Esophagus squamous epithelium (tissue), 5 donors: ENCODE results near the gene HFE. TPM values are rescaled to one million over a fixed set of nuclear protein-coding genes. Genes with fewer than 3 reads are reported as not detected.
"Not testable (repeated sequence)": the region's sequence is repeated elsewhere in the genome, so short reads cannot be mapped to it uniquely, and the experiment has no call there.

ENCODE experiments used
- DNase-seq: peaks from one replicate; lab custom pipeline; 2025; lab: John Stamatoyannopoulos, UW
- H3K27ac ChIP-seq, 4 donors: fragments of 200-600 bp; sonication (generic); one replicate each; pipeline ENCODE4 v1.5.1; 2016 to 2019; ENCODE audit warnings: mild to moderate bottlenecking in 1 of 4
- H3K27me3 ChIP-seq, 4 donors: fragments of 200-600 bp; sonication (generic); 1 replicate in 3 of 4; 2 replicates in 1 of 4; pipeline versions ENCODE4 v1.5.1 to v1.6.0; 2017 to 2021; ENCODE audit warnings: antibody characterized with exemption in 1 of 4
- H3K36me3 ChIP-seq, 3 donors: fragments of 200-600 bp; sonication (generic); one replicate each; pipeline ENCODE4 v1.5.1; 2016 to 2019
- H3K4me1 ChIP-seq, 3 donors: fragments of 200-600 bp; sonication (generic); one replicate each; pipeline ENCODE4 v1.5.1; 2017 to 2019
- H3K4me3 ChIP-seq, 4 donors: fragments of 200-600 bp; sonication (generic); 1 replicate in 3 of 4; 2 replicates in 1 of 4; pipeline ENCODE4 v1.5.1; 2016 to 2019; ENCODE audit warnings: mild to moderate bottlenecking in 2 of 4, moderate library complexity in 1 of 4
- H3K9me3 ChIP-seq, 3 donors: fragments of 200-600 bp; sonication (generic); one replicate each; pipeline ENCODE4 v1.5.1; 2016 to 2019
- CTCF ChIP-seq, 6 experiments: fragments of 450-650 bp in 4 of 6; fragments of 200-600 bp in 2 of 6; sonication (generic) in 2 of 6; IDR thresholded peaks; one replicate each; pipeline ENCODE4 v1.5.1; 2016 to 2019; ENCODE audit warnings: antibody characterized with exemption in 6 of 6, mild to moderate bottlenecking in 4 of 6, moderate library complexity in 4 of 6
- POLR2A ChIP-seq, 4 donors: fragments of 450-650 bp; IDR thresholded peaks; one replicate each; pipeline ENCODE4 v1.6.1; 2017; ENCODE audit warnings: antibody characterized with exemption in 4 of 4, mild to moderate bottlenecking in 4 of 4, moderate library complexity in 3 of 4
- WGBS, 2 donors: methylation state at CpG; one replicate each; pipeline ENCODE4 v1.1.5; 2018; 5-methylcytosine and 5-hydroxymethylcytosine counted together
- intact Hi-C: fragments of 100-400 bp; cut with DNase I; formaldehyde crosslinking; loops from one replicate; pipeline ENCODE4 v1.15.0; 2022
- total RNA-seq, 4 donors: library from RNA; depleted of rRNA; stranded (reverse); fragments of >200 nt; gene quantifications; one replicate each; pipeline ENCODE4 v1.1.0, GENCODE V29; 2016
- donor health status: DM: yes; HTN: yes; CAD: no.

Gene HFE
- total RNA-seq, 4 donors from 2014 or later, result 2.9 to 7.3 (median 4.3) TPM

GRCh38 chr6:26115226-26115625, 28.0 kb downstream of the HFE start:
- 83 to 97% methylated on average over 5 of the region's 5 CpGs for WGBS, 2 donors
- Histone ChIP-seq H3K4me1 (peaks cover 0 to 11% (median 0%) of the 10 kb centered on the region in 3 donors), H3K36me3 (no peaks in the 10 kb centered on the region), H3K27me3 (no peaks in the 10 kb centered on the region), H3K27ac (no peak overlapping the region), H3K9me3 (no peaks in the 10 kb centered on the region), H3K4me3 (no peak overlapping the region)
- intact Hi-C loops, result no loop called here
- DNase-seq, result no peak
- TF ChIP-seq CTCF (IDR thresholded peaks at IDR 0.05) (no peak), POLR2A (IDR thresholded peaks at IDR 0.05) (no peak)

GRCh38 chr6:26116267-26116666, 29.0 kb downstream of the HFE start:
- Histone ChIP-seq H3K4me3 (no peak overlapping the region), H3K27me3 (no peaks in the 10 kb centered on the region), H3K27ac (no peak overlapping the region), H3K4me1 (peaks cover 0 to 11% (median 0%) of the 10 kb centered on the region in 3 donors), H3K36me3 (no peaks in the 10 kb centered on the region), H3K9me3 (no peaks in the 10 kb centered on the region)
- WGBS, 2 donors, result 96 to 98% methylated on average over 4 of the region's 4 CpGs
- no peak for DNase-seq
- intact Hi-C loops, result no loop called here
- TF ChIP-seq CTCF (IDR thresholded peaks at IDR 0.05), result no peak
- TF ChIP-seq POLR2A (IDR thresholded peaks at IDR 0.05), result no peak

GRCh38 chr6:26118999-26119398, 31.8 kb downstream of the HFE start:
- Histone ChIP-seq H3K36me3 (no peaks in the 10 kb centered on the region), H3K4me1 (peaks cover 4 to 19% (median 6%) of the 10 kb centered on the region in 3 donors), H3K9me3 (no peaks in the 10 kb centered on the region), H3K27me3 (no peaks in the 10 kb centered on the region), H3K4me3 (no peak overlapping the region), H3K27ac (no peak overlapping the region)
- no peak for DNase-seq
- intact Hi-C loops, result no loop called here
- no peak for TF ChIP-seq CTCF (IDR thresholded peaks at IDR 0.05)
- no peak for TF ChIP-seq POLR2A (IDR thresholded peaks at IDR 0.05)
- 45 to 61% methylated on average over 7 of the region's 7 CpGs for WGBS, 2 donors

GRCh38 chr6:26120115-26120514, 32.9 kb downstream of the HFE start:
- not testable (repeated sequence) for DNase-seq, H3K4me3 ChIP-seq, H3K27ac ChIP-seq, H3K9me3 ChIP-seq, H3K27me3 ChIP-seq, H3K36me3 ChIP-seq
- intact Hi-C loops, result loop anchor here (10.0 kb wide), 2 partner anchors 75 to 1015 kb away; a partner anchor contains a TSS
- peaks cover 4 to 19% (median 6%) of the 10 kb centered on the region in 3 donors for H3K4me1 ChIP-seq
- 97 to 98% methylated on average over 8 of the region's 8 CpGs for WGBS, 2 donors

GRCh38 chr6:26120807-26121140, 33.5 kb downstream of the HFE start:
- no peak for TF ChIP-seq CTCF (IDR thresholded peaks at IDR 0.05)
- no peak for TF ChIP-seq POLR2A (IDR thresholded peaks at IDR 0.05)
- Histone ChIP-seq H3K9me3 (no peaks in the 10 kb centered on the region), H3K4me3 (no peak overlapping the region), H3K4me1 (peaks cover 4 to 19% (median 6%) of the 10 kb centered on the region in 3 donors), H3K27me3 (no peaks in the 10 kb centered on the region), H3K27ac (no peak overlapping the region), H3K36me3 (no peaks in the 10 kb centered on the region)
- intact Hi-C loops, result loop anchor here (10.0 kb wide), 2 partner anchors 74 to 1014 kb away; a partner anchor contains a TSS
- DNase-seq, result no peak
- 77 to 82% methylated on average over 3 of the region's 3 CpGs for WGBS, 2 donors
